HEK293 (cell line): ENCODE data around the gene TRAT1.

Source experiments
- CTCF ChIA-PET: fragments of 350-600 bp; formaldehyde crosslinking; extraction: SDS; loops from one replicate; lab custom pipeline; 2021; ENCODE audit warnings: antibody characterized with exemption; lab: Yijun Ruan, JAX
- POLR2A ChIA-PET: fragments of 300-600 bp; formaldehyde crosslinking; extraction: SDS; loops from one replicate; lab custom pipeline; 2020; ENCODE audit warnings: antibody characterized with exemption, inconsistent platforms; lab: Yijun Ruan, JAX
- H3K27ac ChIP-seq: fragments of 200-500 bp; sonication (Bioruptor generic); 2 replicates; pipeline ENCODE4 v1.5.1; 2014; ENCODE audit warnings: low read depth, low read length, control low read depth, inconsistent platforms; ENCODE audit errors: extremely low read depth
- H3K36me3 ChIP-seq, 2 experiments: fragments of 200-500 bp in 1 of 2; sonication (Bioruptor generic) in 1 of 2; 1 replicate in 1 of 2; 2 replicates in 1 of 2; pipeline ENCODE4 v1.5.1; 2014 to 2017; ENCODE audit warnings: inconsistent platforms in 2 of 2, low read length in 2 of 2; ENCODE audit not compliant: control insufficient read depth in 2 of 2, insufficient read depth in 1 of 2
- H3K4me1 ChIP-seq: fragments of 200-500 bp; sonication (Bioruptor generic); 2 replicates; pipeline ENCODE4 v1.5.1; 2014; ENCODE audit warnings: mild to moderate bottlenecking, low read length, inconsistent platforms; ENCODE audit not compliant: control insufficient read depth, insufficient read depth
- H3K4me3 ChIP-seq: 2 replicates; pipeline ENCODE4 v1.5.1; 2011; ENCODE audit warnings: low read depth, mild to moderate bottlenecking, control low read depth, low read length, moderate library complexity
- H3K9me3 ChIP-seq: fragments of 200-500 bp; sonication (Bioruptor generic); 2 replicates; pipeline ENCODE4 v1.5.1; 2014; ENCODE audit warnings: low read depth, low read length, inconsistent platforms; ENCODE audit not compliant: control insufficient read depth, insufficient read depth
- GLIS1 ChIP-seq: fragments of 450-650 bp; formaldehyde crosslinking; IDR thresholded peaks from 2 replicates; pipeline ENCODE4 v1.5.1; 2016; ENCODE audit warnings: missing biosample characterization, missing genetic modification characterization
- HOXD13 ChIP-seq: sonication (generic); formaldehyde crosslinking; IDR thresholded peaks from 2 replicates; pipeline ENCODE4 v1.8.0; 2022; ENCODE audit warnings: missing genetic modification reagents, borderline replicate concordance
- IKZF3 ChIP-seq: fragments of 450-650 bp; IDR thresholded peaks from 2 replicates; pipeline ENCODE4 v1.5.0; 2018; ENCODE audit warnings: missing biosample characterization, mild to moderate bottlenecking, missing genetic modification characterization, moderate library complexity
- KLF7 ChIP-seq: fragments of 450-650 bp; formaldehyde crosslinking; IDR thresholded peaks from 2 replicates; pipeline ENCODE4 v1.5.1; 2016; ENCODE audit warnings: missing biosample characterization, missing genetic modification characterization, borderline replicate concordance
- OVOL3 ChIP-seq: fragments of 450-650 bp; formaldehyde crosslinking; IDR thresholded peaks from 2 replicates; pipeline ENCODE4 v1.5.1; 2016; ENCODE audit warnings: missing biosample characterization, missing genetic modification characterization
- PRDM10 ChIP-seq: fragments of 450-650 bp; formaldehyde crosslinking; IDR thresholded peaks from 2 replicates; pipeline ENCODE4 v1.5.1; 2016; ENCODE audit warnings: missing biosample characterization, missing genetic modification characterization
- TRIM28 ChIP-seq: IDR thresholded peaks from 2 replicates; pipeline ENCODE4 v1.6.1; 2011; ENCODE audit warnings: low read length, control low read depth, borderline replicate concordance
- ZBTB17 ChIP-seq: fragments of 450-650 bp; formaldehyde crosslinking; IDR thresholded peaks from 2 replicates; pipeline ENCODE4 v1.5.1; 2016; ENCODE audit warnings: missing biosample characterization, missing genetic modification characterization
- ZFHX2 ChIP-seq: fragments of 450-650 bp; formaldehyde crosslinking; conservative IDR thresholded peaks from 2 replicates; pipeline ENCODE4 v1.5.1; 2016; ENCODE audit warnings: missing biosample characterization, missing genetic modification characterization
- ZNF184 ChIP-seq: fragments of 450-650 bp; IDR thresholded peaks from 2 replicates; pipeline ENCODE4 v1.5.1; 2018; ENCODE audit warnings: missing biosample characterization, mild to moderate bottlenecking, missing genetic modification characterization
- ZNF23 ChIP-seq: fragments of 450-650 bp; formaldehyde crosslinking; IDR thresholded peaks from 2 replicates; pipeline ENCODE4 v1.5.1; 2016; ENCODE audit warnings: missing biosample characterization, missing genetic modification characterization, borderline replicate concordance
- ZNF280D ChIP-seq: fragments of 450-650 bp; formaldehyde crosslinking; IDR thresholded peaks from 2 replicates; pipeline ENCODE4 v1.5.1; 2016; ENCODE audit warnings: missing biosample characterization, missing genetic modification characterization
- ZNF426 ChIP-seq: fragments of 450-650 bp; formaldehyde crosslinking; IDR thresholded peaks from 2 replicates; pipeline ENCODE4 v1.5.1; 2017; ENCODE audit warnings: missing biosample characterization, missing genetic modification characterization, mild to moderate bottlenecking, inconsistent platforms, moderate library complexity
- ZNF433 ChIP-seq: fragments of 450-650 bp; formaldehyde crosslinking; IDR thresholded peaks from 2 replicates; pipeline ENCODE4 v1.5.1; 2016; ENCODE audit warnings: missing biosample characterization, missing genetic modification characterization, low read depth
- ZNF544 ChIP-seq: fragments of 450-650 bp; formaldehyde crosslinking; IDR thresholded peaks from 2 replicates; pipeline ENCODE4 v1.5.0; 2017; ENCODE audit warnings: missing biosample characterization, missing genetic modification characterization
- ZNF548 ChIP-seq: fragments of 450-650 bp; formaldehyde crosslinking; IDR thresholded peaks from 2 replicates; pipeline ENCODE4 v1.5.1; 2016; ENCODE audit warnings: missing biosample characterization, missing genetic modification characterization
- ZNF560 ChIP-seq: fragments of 450-650 bp; formaldehyde crosslinking; IDR thresholded peaks from 2 replicates; pipeline ENCODE4 v1.5.1; 2017; ENCODE audit warnings: missing biosample characterization, missing genetic modification characterization, borderline replicate concordance
- ZNF670 ChIP-seq: fragments of 450-650 bp; formaldehyde crosslinking; IDR thresholded peaks from 2 replicates; pipeline ENCODE4 v1.5.1; 2016; ENCODE audit warnings: missing biosample characterization, missing genetic modification characterization, low read depth
- ZNF747 ChIP-seq: fragments of 450-650 bp; formaldehyde crosslinking; IDR thresholded peaks from 2 replicates; pipeline ENCODE4 v1.5.1; 2016; ENCODE audit warnings: missing biosample characterization, missing genetic modification characterization
- ZNF768 ChIP-seq: fragments of 450-650 bp; formaldehyde crosslinking; IDR thresholded peaks from 2 replicates; pipeline ENCODE4 v1.5.1; 2018; ENCODE audit warnings: missing biosample characterization, mild to moderate bottlenecking, missing genetic modification characterization
- ZNF843 ChIP-seq: fragments of 450-650 bp; formaldehyde crosslinking; IDR thresholded peaks from 2 replicates; pipeline ENCODE4 v1.5.1; 2016; ENCODE audit warnings: missing biosample characterization, missing genetic modification characterization
- TF ChIP-seq, protein P1 (sequence below): fragments of 450-650 bp; formaldehyde crosslinking; IDR thresholded peaks from 2 replicates; pipeline ENCODE4 v1.5.1; 2017; ENCODE audit warnings: missing biosample characterization, missing genetic modification characterization
- TF ChIP-seq, protein P2 (sequence below): fragments of 450-650 bp; formaldehyde crosslinking; IDR thresholded peaks from 2 replicates; pipeline ENCODE4 v1.5.1; 2016; ENCODE audit warnings: missing biosample characterization, missing genetic modification characterization

TRAT1 gene

DNA sequence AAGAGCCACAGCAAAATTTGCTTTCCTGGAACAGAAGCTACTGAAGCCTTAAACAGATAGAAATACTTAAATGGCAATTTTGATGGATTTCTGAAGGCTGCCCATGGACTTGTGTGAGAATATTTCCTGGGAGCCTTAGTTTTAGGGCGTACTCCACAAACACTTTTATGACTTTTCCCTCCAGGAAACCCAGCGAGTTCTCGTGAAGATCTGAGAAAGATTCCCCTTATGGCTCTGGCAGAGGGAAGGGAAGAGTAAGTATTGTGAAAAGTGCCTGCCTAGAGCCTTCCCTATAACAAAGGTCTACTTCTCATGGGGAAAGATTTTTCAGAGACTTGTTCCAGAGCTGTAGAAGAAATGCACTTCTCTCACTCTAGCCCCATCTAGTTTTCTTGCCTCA is 31.1 kb upstream of the TRAT1 start:
- Histone ChIP-seq H3K27ac (no peak overlapping the region), H3K36me3 (no peaks in the 10 kb centered on the region), H3K4me1 (no peaks in the 10 kb centered on the region), H3K4me3 (no peak overlapping the region), H3K9me3 (no peaks in the 10 kb centered on the region)
- TF ChIP-seq ZNF560 (no peak), ZBTB17 (no peak), ZNF433 (tag by site-specific recombination) (no peak), GLIS1 (tag by site-specific recombination) (no peak), ZNF280D (tag by site-specific recombination) (no peak), ZNF670 (tag by site-specific recombination) (no peak), ZFHX2 (tag by site-specific recombination) (no peak), ZNF544 (no peak)
- TF ChIP-seq, protein P1, sequence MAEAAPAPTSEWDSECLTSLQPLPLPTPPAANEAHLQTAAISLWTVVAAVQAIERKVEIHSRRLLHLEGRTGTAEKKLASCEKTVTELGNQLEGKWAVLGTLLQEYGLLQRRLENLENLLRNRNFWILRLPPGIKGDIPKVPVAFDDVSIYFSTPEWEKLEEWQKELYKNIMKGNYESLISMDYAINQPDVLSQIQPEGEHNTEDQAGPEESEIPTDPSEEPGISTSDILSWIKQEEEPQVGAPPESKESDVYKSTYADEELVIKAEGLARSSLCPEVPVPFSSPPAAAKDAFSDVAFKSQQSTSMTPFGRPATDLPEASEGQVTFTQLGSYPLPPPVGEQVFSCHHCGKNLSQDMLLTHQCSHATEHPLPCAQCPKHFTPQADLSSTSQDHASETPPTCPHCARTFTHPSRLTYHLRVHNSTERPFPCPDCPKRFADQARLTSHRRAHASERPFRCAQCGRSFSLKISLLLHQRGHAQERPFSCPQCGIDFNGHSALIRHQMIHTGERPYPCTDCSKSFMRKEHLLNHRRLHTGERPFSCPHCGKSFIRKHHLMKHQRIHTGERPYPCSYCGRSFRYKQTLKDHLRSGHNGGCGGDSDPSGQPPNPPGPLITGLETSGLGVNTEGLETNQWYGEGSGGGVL, result no peak
- ChIA-PET CTCF (no interaction called here), POLR2A (no interaction called here)

DNA sequence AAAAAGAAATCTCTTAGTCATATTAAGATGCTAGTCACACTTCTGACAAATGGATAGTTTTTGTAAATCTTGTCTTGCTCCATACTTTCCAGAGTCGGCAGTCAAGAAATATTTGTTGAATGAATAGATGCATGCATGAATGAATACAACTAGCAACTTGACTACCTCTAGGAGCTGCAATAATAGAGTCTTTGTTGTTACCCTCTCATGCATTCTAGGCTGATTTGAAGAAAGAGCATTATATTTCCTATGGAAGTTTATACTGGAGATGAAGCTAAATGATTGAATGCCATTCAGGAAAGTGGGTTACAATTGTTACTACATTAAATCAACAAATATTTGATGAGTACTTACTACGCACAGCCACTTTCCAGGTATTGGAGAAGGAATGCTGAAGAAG is 18.1 kb upstream of the TRAT1 start:
- TF ChIP-seq TRIM28, result no peak
- no peak for TF ChIP-seq OVOL3 (tag by site-specific recombination)
- TF ChIP-seq ZNF23, result no peak
- TF ChIP-seq ZNF747 (tag by site-specific recombination), result no peak
- no peak for TF ChIP-seq ZNF843
- TF ChIP-seq ZFHX2 (tag by site-specific recombination), result no peak
- no peak for TF ChIP-seq KLF7 (tag by site-specific recombination)
- TF ChIP-seq ZNF184, result no peak
- H3K9me3 ChIP-seq, result no peaks in the 10 kb centered on the region
- H3K4me1 ChIP-seq, result no peaks in the 10 kb centered on the region
- no peak overlapping the region for H3K27ac ChIP-seq
- POLR2A ChIA-PET, result no interaction called here
- H3K4me3 ChIP-seq, result no peak overlapping the region
- no peaks in the 10 kb centered on the region for H3K36me3 ChIP-seq
- CTCF ChIA-PET, result no interaction called here

DNA sequence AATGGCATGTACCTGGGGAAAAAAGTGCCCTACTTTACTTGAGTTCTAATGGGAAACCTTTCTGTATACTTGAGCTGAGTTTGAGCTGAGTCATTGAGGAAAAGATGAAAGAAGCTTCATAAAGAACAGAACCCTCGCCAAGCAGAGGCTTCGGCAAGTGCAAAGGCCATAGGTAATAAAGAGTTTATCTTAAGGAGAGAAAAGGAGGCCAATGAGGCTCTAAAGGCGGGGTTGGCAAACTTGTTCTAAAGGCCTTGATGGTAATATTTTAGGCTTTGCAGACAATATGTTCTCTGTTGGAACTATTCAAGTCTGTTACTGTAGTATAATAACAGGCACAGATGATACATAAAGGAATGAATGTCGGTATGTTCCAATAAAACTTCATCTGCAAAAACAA is 17.6 kb upstream of the TRAT1 start:
- H3K4me3 ChIP-seq, result no peak overlapping the region
- no peak overlapping the region for H3K27ac ChIP-seq
- no peaks in the 10 kb centered on the region for H3K9me3 ChIP-seq
- H3K4me1 ChIP-seq, result no peaks in the 10 kb centered on the region
- ChIA-PET CTCF (no interaction called here), POLR2A (no interaction called here)
- H3K36me3 ChIP-seq, result no peaks in the 10 kb centered on the region
- TF ChIP-seq, protein P2, sequence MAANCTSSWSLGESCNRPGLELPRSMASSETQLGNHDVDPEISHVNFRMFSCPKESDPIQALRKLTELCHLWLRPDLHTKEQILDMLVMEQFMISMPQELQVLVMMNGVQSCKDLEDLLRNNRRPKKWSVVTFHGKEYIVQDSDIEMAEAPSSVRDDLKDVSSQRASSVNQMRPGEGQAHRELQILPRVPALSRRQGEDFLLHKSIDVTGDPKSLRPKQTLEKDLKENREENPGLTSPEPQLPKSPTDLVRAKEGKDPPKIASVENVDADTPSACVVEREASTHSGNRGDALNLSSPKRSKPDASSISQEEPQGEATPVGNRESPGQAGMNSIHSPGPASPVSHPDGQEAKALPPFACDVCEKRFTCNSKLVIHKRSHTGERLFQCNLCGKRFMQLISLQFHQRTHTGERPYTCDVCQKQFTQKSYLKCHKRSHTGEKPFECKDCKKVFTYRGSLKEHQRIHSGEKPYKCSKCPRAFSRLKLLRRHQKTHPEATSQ (tag by site-specific recombination), result no peak
- no peak for TF ChIP-seq ZNF768 (tag by site-specific recombination)
- TF ChIP-seq GLIS1 (tag by site-specific recombination), result no peak
- TF ChIP-seq PRDM10, result no peak
- TF ChIP-seq ZNF23, result no peak
- TF ChIP-seq ZNF548, result no peak
- no peak for TF ChIP-seq HOXD13 (CRISPR knock-in tag)
- TF ChIP-seq ZNF426, result no peak
- no peak for TF ChIP-seq ZNF843
- no peak for TF ChIP-seq IKZF3 (tag by site-specific recombination)
